Fibroblast of lung (primary cell): ENCODE measurements around the gene MAL. TPM values are rescaled to one million over a fixed set of nuclear protein-coding genes. Genes with fewer than 3 reads are reported as not detected.
"Not testable (repeated sequence)": the region's sequence is repeated elsewhere in the genome, so short reads cannot be mapped to it uniquely, and the experiment has no call there.

Source experiments
- DNase-seq, 2 donors: peaks; one replicate each; pipeline versions ENCODE4 v3.0.0 to v3.0.0-alpha.2; 2010; ENCODE audit warnings: low read depth in 2 of 2
- H2AFZ ChIP-seq: 2 replicates; pipeline ENCODE4 v1.5.1; 2012; ENCODE audit warnings: low read length, control low read depth, inconsistent platforms
- H3K27ac ChIP-seq: 2 replicates; pipeline ENCODE4 v1.5.1; 2011; ENCODE audit warnings: low read length, control low read depth; ENCODE audit not compliant: insufficient read depth
- H3K27me3 ChIP-seq: 2 replicates; pipeline ENCODE4 v1.5.1; 2011; ENCODE audit warnings: mild to moderate bottlenecking, low read length; ENCODE audit not compliant: control insufficient read depth, insufficient read depth
- H3K36me3 ChIP-seq: 2 replicates; pipeline ENCODE4 v1.5.1; 2011; ENCODE audit warnings: low read length; ENCODE audit not compliant: control insufficient read depth, insufficient read depth
- H3K4me1 ChIP-seq: 2 replicates; pipeline ENCODE4 v1.5.1; 2011; ENCODE audit warnings: low read length; ENCODE audit not compliant: control insufficient read depth, insufficient read depth; ENCODE audit errors: extremely low read depth
- H3K4me2 ChIP-seq: 2 replicates; pipeline ENCODE4 v1.5.1; 2011; ENCODE audit warnings: low read length, control low read depth; ENCODE audit not compliant: insufficient read depth; ENCODE audit errors: extremely low read depth
- H3K4me3 ChIP-seq, 4 experiments: fragments of 200-600 bp in 1 of 4; sonication (generic) in 1 of 4; replicated peaks in 1 of 4; 2 replicates each; pipeline ENCODE4 v1.5.1; 2011 to 2016; ENCODE audit warnings: low read length in 4 of 4, low read depth in 3 of 4, mild to moderate bottlenecking in 3 of 4, control low read depth in 2 of 4, inconsistent platforms in 1 of 4, mixed read lengths in 1 of 4; ENCODE audit not compliant: insufficient read depth in 1 of 4; ENCODE audit errors: control extremely low read depth in 1 of 4
- H3K79me2 ChIP-seq: 2 replicates; pipeline ENCODE4 v1.5.1; 2012; ENCODE audit warnings: mild to moderate bottlenecking, low read length, inconsistent platforms; ENCODE audit not compliant: control insufficient read depth, insufficient read depth
- H3K9ac ChIP-seq: 2 replicates; pipeline ENCODE4 v1.5.1; 2011; ENCODE audit warnings: mild to moderate bottlenecking, low read length, control low read depth; ENCODE audit not compliant: insufficient read depth
- H3K9me3 ChIP-seq: 2 replicates; pipeline ENCODE4 v1.5.1; 2012; ENCODE audit warnings: low read depth, low read length; ENCODE audit not compliant: control insufficient read depth, insufficient read depth
- H4K20me1 ChIP-seq: 2 replicates; pipeline ENCODE4 v1.5.1; 2011; ENCODE audit warnings: low read length; ENCODE audit not compliant: control insufficient read depth, insufficient read depth; ENCODE audit errors: extremely low read depth
- CTCF ChIP-seq, 2 donors: IDR thresholded peaks in 1 of 2; conservative IDR thresholded peaks in 1 of 2; 1 replicate in 1 of 2; 2 replicates in 1 of 2; pipeline ENCODE4 v1.5.1; 2011 to 2012; ENCODE audit warnings: low read length in 2 of 2, control low read depth in 1 of 2, inconsistent platforms in 1 of 2, low read depth in 1 of 2, mild to moderate bottlenecking in 1 of 2
- EZH2 ChIP-seq: IDR thresholded peaks from 2 replicates; pipeline ENCODE4 v1.5.1; 2012; ENCODE audit warnings: low read length, control low read depth, mild to moderate bottlenecking; ENCODE audit errors: missing control alignments
- polyA plus RNA-seq, 2 donors: library from polyadenylated mRNA; depleted of rRNA in 1 of 2; stranded (reverse) in 1 of 2; unstranded in 1 of 2; fragments of >200 nt; gene quantifications; 2 replicates each; pipeline ENCODE4 v1.2.1, GENCODE V29; 2011 to 2012; ENCODE audit warnings: missing spikeins in 1 of 2
- total RNA-seq: library from RNA; depleted of rRNA; stranded (reverse); fragments of >200 nt; gene quantifications from 2 replicates; pipeline ENCODE4 v1.2.1, GENCODE V29; 2014

Gene MAL
- total and polyA plus RNA-seq, 2 donors (not counting 1 experiment from before 2014, with no cell fraction given) = not detected

GRCh38 chr2:95086017-95086416, 60.5 kb downstream of the MAL start:
- H3K4me2 ChIP-seq = no peak overlapping the region
- no peak for DNase-seq
- no peaks in the 10 kb centered on the region for H3K4me1 ChIP-seq
- H3K9ac ChIP-seq = no peak overlapping the region
- no peak overlapping the region for H3K27ac ChIP-seq
- H3K9me3 ChIP-seq = no peaks in the 10 kb centered on the region
- peaks cover 5% of the 10 kb centered on the region for H3K36me3 ChIP-seq
- H3K27me3 ChIP-seq = no peaks in the 10 kb centered on the region
- H3K79me2 ChIP-seq = no peaks in the 10 kb centered on the region
- no peak overlapping the region for H3K4me3 ChIP-seq
- TF ChIP-seq CTCF (conservative IDR thresholded peaks at IDR 0.05 in 1 of 2, IDR thresholded peaks at IDR 0.05 in 1 of 2; ENCODE audit: low read depth in 1 of 2, low read length in 2 of 2) (no peak), EZH2 (no peak)
- H2AFZ ChIP-seq = no peak overlapping the region
- H4K20me1 ChIP-seq = no peaks in the 10 kb centered on the region

- Histone ChIP-seq H3K4me1 (no peaks in the 10 kb centered on the region), H3K36me3 (peaks cover 7% of the 10 kb centered on the region), H2AFZ (no peak overlapping the region), H3K4me2 (no peak overlapping the region), H3K27me3 (no peaks in the 10 kb centered on the region), H3K9ac (no peak overlapping the region), H3K4me3 (no peak overlapping the region), H4K20me1 (no peaks in the 10 kb centered on the region), H3K9me3 (no peaks in the 10 kb centered on the region), H3K79me2 (no peaks in the 10 kb centered on the region), H3K27ac (no peak overlapping the region)
- no peak for DNase-seq
- TF ChIP-seq EZH2 (no peak), CTCF (conservative IDR thresholded peaks at IDR 0.05 in 1 of 2, IDR thresholded peaks at IDR 0.05 in 1 of 2; ENCODE audit: low read depth in 1 of 2, low read length in 2 of 2) (no peak)
Observed at GRCh38 chr2:95087379-95087778, 61.9 kb downstream of the MAL start.

GRCh38 chr2:95091885-95092555, 66.5 kb downstream of the MAL start:
- Histone ChIP-seq H3K4me1 (no peaks in the 10 kb centered on the region), H3K9me3 (no peaks in the 10 kb centered on the region), H3K4me3 (no peak overlapping the region), H3K4me2 (no peak overlapping the region), H3K27ac (no peak overlapping the region), H2AFZ (no peak overlapping the region), H4K20me1 (no peaks in the 10 kb centered on the region), H3K9ac (no peak overlapping the region), H3K36me3 (peaks cover 8% of the 10 kb centered on the region), H3K79me2 (no peaks in the 10 kb centered on the region), H3K27me3 (no peaks in the 10 kb centered on the region)
- no peak for TF ChIP-seq CTCF (conservative IDR thresholded peaks at IDR 0.05 in 1 of 2, IDR thresholded peaks at IDR 0.05 in 1 of 2; ENCODE audit: low read depth in 1 of 2, low read length in 2 of 2)
- TF ChIP-seq EZH2 = no peak
- no peak for DNase-seq

GRCh38 chr2:95098273-95098672, 72.8 kb downstream of the MAL start:
- H4K20me1 ChIP-seq, H3K9me3 ChIP-seq, H3K27me3 ChIP-seq, H2AFZ ChIP-seq, H3K4me2 ChIP-seq, H3K4me1 ChIP-seq, H3K27ac ChIP-seq, H3K9ac ChIP-seq, H3K79me2 ChIP-seq, H3K36me3 ChIP-seq, DNase-seq, H3K4me3 ChIP-seq: not testable (repeated sequence)
